Measurements from ENCODE around the gene CEP164. TPM values are rescaled to one million over a fixed set of nuclear protein-coding genes. Genes with fewer than 3 reads are reported as not detected.

The CEP164 gene
- total and polyA plus RNA-seq, 2 of the 8 experiments (the other 6 are each of a cell fraction or from before 2014, with no cell fraction given), result 8.4 to 20.8 TPM

- H3K4me3 ChIP-seq (ENCODE audit: extremely low read depth in 1 of 4, insufficient read depth in 2 of 4, low read depth in 3 of 4, low read length in 4 of 4), result no peak overlapping the region
- H2BK20ac ChIP-seq (ENCODE audit: low read length), result no peak overlapping the region
- H2BK15ac ChIP-seq (ENCODE audit: low read length), result no peak overlapping the region
- peaks cover 0 to 7% (median 4%) of the 10 kb centered on the region in 4 experiments; a peak in 6 of 7 replicates for H3K4me1 ChIP-seq (replicated peaks in 1 of 4; ENCODE audit: control insufficient read depth in 3 of 4, insufficient read depth in 4 of 4, low read length in 3 of 4)
- no peak overlapping the region for H4K5ac ChIP-seq (ENCODE audit: insufficient read length, low read depth, low read length)
- H3K79me1 ChIP-seq (ENCODE audit: low read depth, low read length), result no peaks in the 10 kb centered on the region
- no peak overlapping the region for H2BK12ac ChIP-seq (ENCODE audit: low read depth, low read length)
- DNase-seq (ENCODE audit: low read depth in 1 of 2, low spot score in 2 of 2) (no peak), FAIRE-seq (no peak)
- no peak overlapping the region for H3K9ac ChIP-seq (replicated peaks in 1 of 4; ENCODE audit: extremely low read depth in 1 of 4, low read depth in 3 of 4, low read length in 3 of 4)
- no peaks in the 10 kb centered on the region for H3K36me3 ChIP-seq (ENCODE audit: control insufficient read depth in 2 of 4, insufficient read depth in 4 of 4, low read length in 3 of 4)
- no peak overlapping the region for H3K14ac ChIP-seq (ENCODE audit: insufficient read length)
- ChIA-PET POLR2A (ENCODE audit: partially characterized antibody) (no interaction called here), CTCF (ENCODE audit: partially characterized antibody) (interaction anchor here (1.0 to 10.9 kb wide), 10 partner anchors 10 to 386 kb away, joined by 3 to 142 read pairs (median 4); no protein-coding TSS in a partner anchor)
- H3K27me3 ChIP-seq (replicated peaks in 1 of 4; ENCODE audit: control insufficient read depth in 3 of 4, extremely low read depth in 1 of 4, insufficient read depth in 3 of 4, low read length in 3 of 4), result no peaks in the 10 kb centered on the region
- 91% methylated on average over 11 of the region's 15 CpGs; no CpG with 5 or more reads in 1 of the 2 experiments for WGBS, 2 experiments (ENCODE audit: extremely low coverage in 1 of 2, insufficient coverage in 1 of 2, insufficient read length in 1 of 2, insufficient replicate concordance in 2 of 2, low coverage in 1 of 2, low lambda C conversion rate in 2 of 2, missing lambda C conversion rate in 1 of 2)
- no peak overlapping the region for H4K91ac ChIP-seq (replicated peaks; ENCODE audit: insufficient read length, low read length)
- H2AK5ac ChIP-seq (ENCODE audit: low read depth, low read length), result no peak overlapping the region
- H4K20me1 ChIP-seq (replicated peaks in 1 of 2; ENCODE audit: control insufficient read depth in 1 of 2, insufficient read depth in 2 of 2, low read length in 2 of 2), result no peaks in the 10 kb centered on the region
- H3K23ac ChIP-seq (ENCODE audit: insufficient read length), result no peak overlapping the region
- H2BK120ac ChIP-seq (replicated peaks; ENCODE audit: low read depth, low read length), result no peak overlapping the region
- H3K56ac ChIP-seq (replicated peaks; ENCODE audit: insufficient read length, low read depth, low read length), result no peak overlapping the region
- no peak overlapping the region for H3K4ac ChIP-seq (replicated peaks; ENCODE audit: insufficient read length, low read depth, low read length)
- H4K8ac ChIP-seq (ENCODE audit: extremely low read depth, insufficient read depth, low read length), result no peak overlapping the region
- H3K9me3 ChIP-seq (ENCODE audit: insufficient read depth in 2 of 2, low read depth in 1 of 2, low read length in 1 of 2), result no peaks in the 10 kb centered on the region
- H2BK5ac ChIP-seq (ENCODE audit: low read depth, low read length), result no peak overlapping the region
- no peak overlapping the region for H3K4me2 ChIP-seq (ENCODE audit: insufficient read depth in 1 of 2, low read depth in 2 of 2, low read length in 2 of 2)
- peaks cover 8% of the 10 kb centered on the region; the same call in 1 of the 2 replicates for H3K23me2 ChIP-seq (ENCODE audit: low read depth, low read length)
- no peaks in the 10 kb centered on the region for H3K79me2 ChIP-seq (ENCODE audit: control insufficient read depth in 1 of 2, insufficient read depth in 2 of 2, low read length in 2 of 2)
- H2AFZ ChIP-seq (ENCODE audit: low read length), result no peak overlapping the region
- no peak overlapping the region for H3K27ac ChIP-seq (ENCODE audit: low read depth, low read length)
- H3K18ac ChIP-seq (ENCODE audit: extremely low read depth, low read length), result no peak overlapping the region
- TF ChIP-seq POLR2A (IDR thresholded peaks at IDR 0.05; ENCODE audit: control extremely low read depth in 1 of 2, low read depth in 2 of 2, low read length in 2 of 2) (no peak), EP300 (IDR thresholded peaks at IDR 0.05; ENCODE audit: borderline replicate concordance in 1 of 2, low read depth in 2 of 2, low read length in 2 of 2) (no peak), CTBP2 (IDR thresholded peaks at IDR 0.05; ENCODE audit: borderline replicate concordance, insufficient read depth, insufficient read length, low read length) (no peak), ATF3 (IDR thresholded peaks at IDR 0.05; ENCODE audit: insufficient read depth, low read depth, low read length) (no peak), PHF8 (conservative IDR thresholded peaks at IDR 0.05; ENCODE audit: low read depth, low read length) (no peak), MAFK (IDR thresholded peaks at IDR 0.05; ENCODE audit: low read depth, low read length) (no peak), TCF12 (IDR thresholded peaks at IDR 0.05; ENCODE audit: low read depth, low read length) (no peak), YY1 (IDR thresholded peaks at IDR 0.05; ENCODE audit: low read depth, low read length) (no peak), RXRA (IDR thresholded peaks at IDR 0.05; ENCODE audit: insufficient read depth, low read depth, low read length) (no peak), CBX8 (IDR thresholded peaks at IDR 0.05; ENCODE audit: borderline replicate concordance, low read depth, low read length) (no peak), EZH2 (IDR thresholded peaks at IDR 0.05; ENCODE audit: low read depth, low read length, severe bottlenecking) (no peak), CREB1 (IDR thresholded peaks at IDR 0.05) (no peak), GTF2F1 (IDR thresholded peaks at IDR 0.05; ENCODE audit: borderline replicate concordance, low read depth, low read length) (no peak)
Measured at GRCh38 chr11:117430293-117430955, 102.8 kb downstream of the CEP164 start.
